K562 (cell line): ENCODE measurements around the gene ALG1. TPM values are rescaled to one million over a fixed set of nuclear protein-coding genes. Genes with fewer than 3 reads are reported as not detected.

Source experiments
- ADNP ChIP-seq: fragments of 200-800 bp; sonication (Bioruptor generic); IDR thresholded peaks from 2 replicates; pipeline ENCODE4 v1.6.1; 2016; ENCODE audit warnings: missing genetic modification characterization, missing compliant biosample characterization
- BMI1 ChIP-seq: fragments of 150-350 bp; IDR thresholded peaks from 2 replicates; pipeline ENCODE4 v1.6.1; 2014; ENCODE audit warnings: low read length
- CBX1 ChIP-seq: sonication (generic); IDR thresholded peaks from 2 replicates; pipeline ENCODE4 v1.6.1; 2016; ENCODE audit warnings: antibody characterized with exemption, low read depth, mild to moderate bottlenecking
- CCNT2 ChIP-seq: IDR thresholded peaks from 2 replicates; pipeline ENCODE4 v1.6.1; 2011; ENCODE audit warnings: borderline replicate concordance, low read depth, mild to moderate bottlenecking, moderate library complexity, mixed read lengths, low read length; ENCODE audit not compliant: insufficient read length; ENCODE audit errors: extremely low read depth
- CTCFL ChIP-seq: IDR thresholded peaks from 2 replicates; pipeline ENCODE4 v1.6.1; 2011; ENCODE audit warnings: borderline replicate concordance, low read depth, mild to moderate bottlenecking, moderate library complexity, low read length; ENCODE audit not compliant: insufficient read depth, poor library complexity, severe bottlenecking
- DPF2 ChIP-seq: fragments of 450-650 bp; IDR thresholded peaks from 2 replicates; pipeline ENCODE4 v1.6.1; 2016
- E2F6 ChIP-seq, 2 experiments: IDR thresholded peaks; 2 replicates each; pipeline ENCODE4 v1.6.1; 2011; ENCODE audit warnings: borderline replicate concordance in 1 of 2, control low read depth in 1 of 2, low read depth in 1 of 2, low read length in 1 of 2, mild to moderate bottlenecking in 1 of 2, mixed read lengths in 1 of 2, moderate library complexity in 1 of 2; ENCODE audit not compliant: insufficient read depth in 1 of 2, insufficient read length in 1 of 2, poor library complexity in 1 of 2, severe bottlenecking in 1 of 2; ENCODE audit errors: extremely low read depth in 1 of 2
- EHMT2 ChIP-seq: fragments of 450-650 bp; IDR thresholded peaks from 2 replicates; pipeline ENCODE4 v1.6.1; 2018; ENCODE audit warnings: antibody characterized with exemption
- GATAD2A ChIP-seq: fragments of 450-650 bp; IDR thresholded peaks from 2 replicates; pipeline ENCODE4 v1.6.1; 2017
- GTF2A2 ChIP-seq: IDR thresholded peaks from 2 replicates; pipeline ENCODE4 v1.6.1; 2016; ENCODE audit warnings: mild to moderate bottlenecking, missing genetic modification characterization, missing compliant biosample characterization
- HIVEP1 ChIP-seq: fragments of 250-450 bp; sonication (Bioruptor Pico); IDR thresholded peaks from 2 replicates; pipeline ENCODE4 v1.4.0; 2020; ENCODE audit warnings: mild to moderate bottlenecking
- NR2C1 ChIP-seq, 2 experiments: fragments of 450-650 bp; IDR thresholded peaks; 2 replicates each; pipeline ENCODE4 v1.6.1; 2017; ENCODE audit warnings: mild to moderate bottlenecking in 2 of 2, antibody characterized with exemption in 1 of 2, inconsistent platforms in 1 of 2, missing compliant biosample characterization in 1 of 2, missing genetic modification characterization in 1 of 2
- PCBP1 ChIP-seq: fragments of 200-400 bp; formaldehyde crosslinking; IDR thresholded peaks from 2 replicates; pipeline ENCODE4 v1.6.1; 2018; ENCODE audit warnings: mild to moderate bottlenecking, low read depth, low read length; ENCODE audit not compliant: poor library complexity, severe bottlenecking
- POLR2AphosphoS5 ChIP-seq: IDR thresholded peaks from 2 replicates; pipeline ENCODE4 v1.6.1; 2011; ENCODE audit warnings: mild to moderate bottlenecking, low read depth, low read length, moderate library complexity; ENCODE audit not compliant: control insufficient read depth, insufficient read depth
- POLR3G ChIP-seq: IDR thresholded peaks from 2 replicates; pipeline ENCODE4 v1.6.1; 2011; ENCODE audit not compliant: insufficient read length, insufficient replicate concordance; ENCODE audit errors: extremely low read depth
- RAD51 ChIP-seq: fragments of 450-650 bp; IDR thresholded peaks from 2 replicates; pipeline ENCODE4 v1.7.1; 2016; ENCODE audit warnings: low read depth, mild to moderate bottlenecking, borderline replicate concordance
- SAP30 ChIP-seq: fragments of 200-600 bp; sonication (generic); IDR thresholded peaks from 2 replicates; pipeline ENCODE4 v1.6.1; 2012; ENCODE audit warnings: borderline replicate concordance, low read depth, mild to moderate bottlenecking, moderate library complexity, low read length, control low read depth, inconsistent platforms; ENCODE audit not compliant: insufficient read depth, poor library complexity, severe bottlenecking
- SMAD2 ChIP-seq: fragments of 150-350 bp; IDR thresholded peaks from 2 replicates; pipeline ENCODE4 v1.6.1; 2014; ENCODE audit warnings: low read depth, mild to moderate bottlenecking, low read length
- STAT5B ChIP-seq: fragments of 250-450 bp; sonication (Bioruptor Pico); IDR thresholded peaks from 2 replicates; pipeline ENCODE4 v1.8.0; 2021; ENCODE audit warnings: mild to moderate bottlenecking, inconsistent platforms
- TAF1 ChIP-seq: IDR thresholded peaks from 2 replicates; pipeline ENCODE4 v1.6.1; 2011; ENCODE audit warnings: mild to moderate bottlenecking, low read length, moderate library complexity; ENCODE audit not compliant: insufficient read depth, control insufficient read depth, severe bottlenecking; ENCODE audit errors: extremely low read depth
- YBX1 ChIP-seq: fragments of 450-650 bp; IDR thresholded peaks from 2 replicates; pipeline ENCODE4 v1.7.1; 2016; ENCODE audit warnings: mild to moderate bottlenecking
- ZBTB8A ChIP-seq: fragments of 450-650 bp; IDR thresholded peaks from 2 replicates; pipeline ENCODE4 v1.6.1; 2018; ENCODE audit warnings: mild to moderate bottlenecking, moderate library complexity; ENCODE audit not compliant: partially characterized antibody
- ZNF217 ChIP-seq: sonication (generic); formaldehyde crosslinking; IDR thresholded peaks from 2 replicates; pipeline ENCODE4 v1.8.0; 2022; ENCODE audit warnings: mild to moderate bottlenecking, missing genetic modification reagents
- ZNF23 ChIP-seq: fragments of 250-450 bp; sonication (Bioruptor Pico); IDR thresholded peaks from 2 replicates; pipeline ENCODE4 v1.4.0; 2020; ENCODE audit warnings: mild to moderate bottlenecking
- ZNF695 ChIP-seq: fragments of 450-650 bp; formaldehyde crosslinking; IDR thresholded peaks from 2 replicates; pipeline ENCODE4 v1.4.0; 2020; ENCODE audit warnings: mild to moderate bottlenecking, moderate library complexity
- ZNF77 ChIP-seq: fragments of 250-450 bp; sonication (Bioruptor Pico); IDR thresholded peaks from 2 replicates; pipeline ENCODE4 v1.5.0; 2020
- polyA plus RNA-seq, 8 experiments: library from polyadenylated mRNA; depleted of rRNA in 4 of 8; stranded (reverse) in 5 of 8; unstranded in 3 of 8; fragments of >200 nt; fragmentation: Nextera tagmentation in 2 of 8; fragmentation: Illumina TruSeq in 1 of 8; extraction: Ambion mirVana in 2 of 8; extraction: Trizol in 1 of 8; gene quantifications; 2 replicates each; pipeline versions ENCODE4 v1.2.1 to v1.2.3, GENCODE V29; 2011 to 2014; ENCODE audit warnings: inconsistent platforms in 1 of 8, missing spikeins in 1 of 8
- total RNA-seq, 7 experiments: library from RNA; depleted of rRNA in 6 of 7; stranded (reverse); fragments of >200 nt in 6 of 7; fragmentation: Illumina TruSeq in 2 of 7; extraction: Trizol in 2 of 7; gene quantifications; 2 replicates each; pipeline versions ENCODE4 v1.2.1 to v1.2.3, GENCODE V29; 2011 to 2021; ENCODE audit warnings: low replicate concordance in 1 of 7

ALG1 gene
- total and polyA plus RNA-seq, 9 of the 15 experiments (the other 6 are each of a cell fraction or from before 2014, with no cell fraction given), result 1.1 to 26.4 (median 18.3) TPM

GRCh38 chr16:5033256-5034166 is 38.1 kb upstream of the ALG1 start, which contains the start of gene NAGPA (continued):
- no peak for TF ChIP-seq ZNF695 (CRISPR knock-in tag)
- TF ChIP-seq ZNF23 (CRISPR knock-in tag), result no peak
- TF ChIP-seq GTF2A2 (tag), result no peak
- TF ChIP-seq E2F6 (IDR thresholded peaks at IDR 0.05; ENCODE audit: borderline replicate concordance in 1 of 2, extremely low read depth in 1 of 2, insufficient read depth in 1 of 2, insufficient read length in 1 of 2, low read depth in 1 of 2, low read length in 1 of 2, poor library complexity in 1 of 2, severe bottlenecking in 1 of 2), result peak; percentile 10 to 73
- TF ChIP-seq CCNT2, result no peak
- no peak for TF ChIP-seq STAT5B (CRISPR knock-in tag)
- TF ChIP-seq TAF1, result peak; percentile 82
- peak; percentile 62 for TF ChIP-seq CTCFL
- no peak for TF ChIP-seq BMI1
- TF ChIP-seq ZBTB8A, result no peak
- TF ChIP-seq HIVEP1, result no peak
- TF ChIP-seq RAD51, result peak; percentile 99
- no peak for TF ChIP-seq ZNF217 (CRISPR knock-in tag)
- peak; percentile 50 for TF ChIP-seq PCBP1
- no peak for TF ChIP-seq POLR3G
- TF ChIP-seq SAP30, result peak; percentile 99
- TF ChIP-seq DPF2, result peak; percentile 60; the same call in 1 of the 2 replicates
- TF ChIP-seq EHMT2, result no peak
- no peak for TF ChIP-seq ZNF77 (CRISPR knock-in tag)
- TF ChIP-seq NR2C1 (IDR thresholded peaks at IDR 0.05), result peak; percentile 56; the same call in 1 of the 2 replicates
- peak; percentile 69 for TF ChIP-seq NR2C1 (tag; IDR thresholded peaks at IDR 0.05)
- peak; percentile 29; the same call in 1 of the 2 replicates for TF ChIP-seq POLR2AphosphoS5
- TF ChIP-seq YBX1, result no peak
- no peak for TF ChIP-seq ADNP (tag)
- peak; percentile 89 for TF ChIP-seq CBX1
- TF ChIP-seq SMAD2, result no peak
- no peak for TF ChIP-seq GATAD2A
